Measurements from ENCODE around the gene ARL2.
A peak's percentile ranks its signal among the peaks of the same experiment; 100 is the strongest.

Gene ARL2

DNA sequence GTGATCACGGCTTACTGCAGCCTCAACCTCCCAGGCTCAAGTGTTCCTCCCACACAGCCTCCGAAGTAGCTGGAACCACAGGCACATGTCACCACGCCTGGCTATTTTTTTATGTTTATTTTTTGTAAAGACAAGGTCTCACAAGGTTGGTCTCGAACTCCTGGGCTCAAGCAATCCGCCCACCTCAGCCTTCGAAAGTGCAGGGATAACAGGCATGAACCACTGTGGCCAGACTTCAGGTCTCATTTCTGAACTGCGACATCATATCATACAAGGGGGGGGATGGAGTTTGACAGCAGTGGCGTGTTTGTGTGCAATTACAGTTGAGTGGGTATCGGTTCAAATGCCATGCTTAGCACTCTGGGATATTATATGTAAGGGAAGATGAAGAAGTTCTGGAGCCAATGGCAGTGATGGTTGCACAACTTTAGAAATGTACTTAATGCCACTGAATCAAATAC is 37.5 kb downstream of the ARL2 start:
- peaks cover 13% of the 10 kb centered on the region for H3F3A ChIP-seq (ENCODE audit: insufficient read depth, low read length)
- TF ChIP-seq EZH2 (optimal IDR thresholded peaks at IDR 0.05; ENCODE audit: low read depth, low read length), result no peak
- TF ChIP-seq, protein P1, sequence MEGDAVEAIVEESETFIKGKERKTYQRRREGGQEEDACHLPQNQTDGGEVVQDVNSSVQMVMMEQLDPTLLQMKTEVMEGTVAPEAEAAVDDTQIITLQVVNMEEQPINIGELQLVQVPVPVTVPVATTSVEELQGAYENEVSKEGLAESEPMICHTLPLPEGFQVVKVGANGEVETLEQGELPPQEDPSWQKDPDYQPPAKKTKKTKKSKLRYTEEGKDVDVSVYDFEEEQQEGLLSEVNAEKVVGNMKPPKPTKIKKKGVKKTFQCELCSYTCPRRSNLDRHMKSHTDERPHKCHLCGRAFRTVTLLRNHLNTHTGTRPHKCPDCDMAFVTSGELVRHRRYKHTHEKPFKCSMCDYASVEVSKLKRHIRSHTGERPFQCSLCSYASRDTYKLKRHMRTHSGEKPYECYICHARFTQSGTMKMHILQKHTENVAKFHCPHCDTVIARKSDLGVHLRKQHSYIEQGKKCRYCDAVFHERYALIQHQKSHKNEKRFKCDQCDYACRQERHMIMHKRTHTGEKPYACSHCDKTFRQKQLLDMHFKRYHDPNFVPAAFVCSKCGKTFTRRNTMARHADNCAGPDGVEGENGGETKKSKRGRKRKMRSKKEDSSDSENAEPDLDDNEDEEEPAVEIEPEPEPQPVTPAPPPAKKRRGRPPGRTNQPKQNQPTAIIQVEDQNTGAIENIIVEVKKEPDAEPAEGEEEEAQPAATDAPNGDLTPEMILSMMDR (IDR thresholded peaks at IDR 0.05; ENCODE audit: low read length), result no peak
- no peak for TF ChIP-seq EZH2phosphoT487 (IDR thresholded peaks at IDR 0.05; ENCODE audit: low read length)

DNA sequence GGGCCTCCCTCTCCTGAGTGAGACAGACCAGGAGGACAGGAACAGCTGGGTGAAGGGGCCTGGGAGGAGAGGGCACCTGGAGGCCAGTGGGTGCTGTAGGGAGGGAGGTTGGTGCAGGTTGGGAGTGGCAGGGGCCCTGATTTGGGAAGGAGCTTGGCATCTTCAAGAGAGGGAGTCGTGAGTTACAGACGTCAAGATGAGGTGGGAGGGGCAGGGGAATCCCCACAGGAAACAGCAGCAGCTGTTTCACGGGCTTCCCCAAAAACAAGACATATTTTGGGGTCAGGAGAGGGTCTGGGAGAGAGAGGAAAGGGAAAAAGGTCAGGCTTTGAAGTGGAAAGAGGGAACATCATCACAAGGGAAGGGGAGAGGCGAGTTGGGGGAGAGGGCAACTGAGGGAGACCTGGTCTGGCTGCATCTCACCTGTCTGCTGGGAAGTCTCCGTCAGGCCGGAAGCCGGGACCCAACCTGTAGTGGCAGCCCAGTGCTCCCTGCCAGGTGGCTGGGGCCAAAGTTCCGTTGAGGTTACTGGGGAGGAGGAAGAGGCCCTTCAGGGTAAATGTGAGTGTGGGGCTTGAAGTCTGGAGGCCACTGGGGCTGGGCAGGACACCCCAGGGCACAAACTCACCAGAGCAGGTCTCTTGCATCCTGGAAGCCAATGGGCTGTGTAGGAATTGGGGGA is 40.0 kb downstream of the ARL2 start:
- Histone ChIP-seq H3K9me3 (replicated peaks; ENCODE audit: insufficient read depth, low read length) (no peaks in the 10 kb centered on the region), H3K4me3 (ENCODE audit: low read length) (no peak overlapping the region), H4K20me1 (ENCODE audit: insufficient read depth, low read length) (no peaks in the 10 kb centered on the region), H3K9me2 (replicated peaks; ENCODE audit: insufficient read depth, low read length) (no peaks in the 10 kb centered on the region), H3K9ac (ENCODE audit: low read length) (no peak overlapping the region), H3K27me3 (replicated peaks; ENCODE audit: insufficient read depth, low read length) (no peaks in the 10 kb centered on the region), H3K79me2 (ENCODE audit: low read length) (no peaks in the 10 kb centered on the region), H3K4me1 (ENCODE audit: low read length) (peaks cover 22% of the 10 kb centered on the region), H2AFZ (ENCODE audit: low read length) (no peak overlapping the region), H3K36me3 (replicated peaks; ENCODE audit: insufficient read depth, low read length) (no peaks in the 10 kb centered on the region), H3K27ac (ENCODE audit: low read length) (no peak overlapping the region), H3K4me2 (ENCODE audit: low read depth, low read length) (peak overlapping the region; percentile 7; the same call in 1 of the 2 replicates), H3F3A (ENCODE audit: insufficient read depth, low read length) (peaks cover 12% of the 10 kb centered on the region)
- DNase-seq, result no peak
- TF ChIP-seq EZH2phosphoT487 (IDR thresholded peaks at IDR 0.05; ENCODE audit: low read length) (no peak), EZH2 (optimal IDR thresholded peaks at IDR 0.05; ENCODE audit: low read depth, low read length) (no peak)
- TF ChIP-seq, protein P1 (IDR thresholded peaks at IDR 0.05; ENCODE audit: low read length), result no peak

More for the DNA sequence above, 37.5 kb downstream of the ARL2 start:
- Histone ChIP-seq H3K79me2 (ENCODE audit: low read length) (no peaks in the 10 kb centered on the region), H3K27me3 (replicated peaks; ENCODE audit: insufficient read depth, low read length) (no peaks in the 10 kb centered on the region), H3K9me3 (replicated peaks; ENCODE audit: insufficient read depth, low read length) (no peaks in the 10 kb centered on the region), H3K4me3 (ENCODE audit: low read length) (no peak overlapping the region), H3K9me2 (replicated peaks; ENCODE audit: insufficient read depth, low read length) (no peaks in the 10 kb centered on the region), H3K4me1 (ENCODE audit: low read length) (peaks cover 22% of the 10 kb centered on the region), H3K36me3 (replicated peaks; ENCODE audit: insufficient read depth, low read length) (no peaks in the 10 kb centered on the region), H2AFZ (ENCODE audit: low read length) (no peak overlapping the region), H3K4me2 (ENCODE audit: low read depth, low read length) (peak overlapping the region; percentile 41; the same call in 1 of the 2 replicates), H3K9ac (ENCODE audit: low read length) (no peak overlapping the region), H4K20me1 (ENCODE audit: insufficient read depth, low read length) (no peaks in the 10 kb centered on the region), H3K27ac (ENCODE audit: low read length) (peak overlapping the region; percentile 22; the same call in 1 of the 2 replicates)
- DNase-seq, result no peak

DNA sequence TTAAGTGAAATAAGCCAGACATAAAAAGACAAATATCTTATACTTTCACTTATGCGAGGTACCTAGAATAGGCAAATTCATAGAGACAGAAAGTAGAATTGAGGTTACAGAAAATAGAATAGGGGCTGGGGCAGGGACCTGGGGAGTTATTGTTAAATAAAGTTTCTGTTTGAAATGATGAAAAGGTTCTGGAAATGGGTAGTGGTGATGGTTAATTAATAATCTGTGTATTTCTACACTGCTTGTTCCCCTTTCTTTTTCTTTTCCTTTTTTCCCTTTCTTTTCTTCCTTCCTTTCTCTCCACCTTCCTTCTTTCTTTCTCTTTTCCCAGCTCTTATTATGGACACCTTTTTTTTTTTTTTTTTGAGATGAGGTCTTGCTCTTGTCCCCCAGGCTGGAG is 41.6 kb downstream of the ARL2 start:
- H4K20me1 ChIP-seq (ENCODE audit: insufficient read depth, low read length), result no peaks in the 10 kb centered on the region
- H3K4me2 ChIP-seq (ENCODE audit: low read depth, low read length), result 0 out of 2 replicates have a peak overlapping the region, but pooled peaks have one; percentile 3
- H2AFZ ChIP-seq (ENCODE audit: low read length), result no peak overlapping the region
- TF ChIP-seq, protein P1 (IDR thresholded peaks at IDR 0.05; ENCODE audit: low read length), result no peak
- TF ChIP-seq EZH2 (optimal IDR thresholded peaks at IDR 0.05; ENCODE audit: low read depth, low read length), result no peak
- no peak for TF ChIP-seq EZH2phosphoT487 (IDR thresholded peaks at IDR 0.05; ENCODE audit: low read length)
- H3K4me1 ChIP-seq (ENCODE audit: low read length), result peaks cover 27% of the 10 kb centered on the region
- peaks cover 12% of the 10 kb centered on the region for H3F3A ChIP-seq (ENCODE audit: insufficient read depth, low read length)
- no peak overlapping the region for H3K9ac ChIP-seq (ENCODE audit: low read length)
- no peak overlapping the region for H3K27ac ChIP-seq (ENCODE audit: low read length)
- no peak overlapping the region for H3K4me3 ChIP-seq (ENCODE audit: low read length)
- peak; percentile 17 for DNase-seq
- H3K27me3 ChIP-seq (replicated peaks; ENCODE audit: insufficient read depth, low read length), result no peaks in the 10 kb centered on the region
- no peaks in the 10 kb centered on the region for H3K36me3 ChIP-seq (replicated peaks; ENCODE audit: insufficient read depth, low read length)
- H3K9me3 ChIP-seq (replicated peaks; ENCODE audit: insufficient read depth, low read length), result no peaks in the 10 kb centered on the region
- H3K79me2 ChIP-seq (ENCODE audit: low read length), result no peaks in the 10 kb centered on the region
- no peaks in the 10 kb centered on the region for H3K9me2 ChIP-seq (replicated peaks; ENCODE audit: insufficient read depth, low read length)
